Hair follicular keratinocyte (primary cell): ENCODE results near the gene OR4A15. TPM values are rescaled to one million over a fixed set of nuclear protein-coding genes. Genes with fewer than 3 reads are reported as not detected.

Experiments used
- total RNA-seq: library from RNA; depleted of rRNA; stranded (reverse); fragments of >200 nt; gene quantifications from 2 replicates; pipeline ENCODE4 v1.2.3, GENCODE V29; 2015

OR4A15 gene
- not detected in 2 replicates for total RNA-seq

GRCh38 chr11:55367674-55368073, at the start of gene OR4A15:
Gene OR4A15 (plus strand): TSS chr11:55367974. CDS start chr11:55367974, 0 bp downstream.

GRCh38 chr11:55342901-55343300, 24.9 kb upstream of the OR4A15 start, which contains the start of gene OR4A16:
Gene OR4A16 (plus strand): TSS chr11:55343201. CDS start chr11:55343201, 0 bp downstream.

Other genes with a start within 250 kb of the OR4A15 start
- gene TRIM48, start 105.8 kb upstream of the OR4A15 start, total RNA-seq: not detected in 2 replicates
- not detected in 2 replicates for gene OR4A16, start 24.8 kb upstream of the OR4A15 start, total RNA-seq
- gene OR4C15, start 186.5 kb downstream of the OR4A15 start, total RNA-seq: not detected in 2 replicates
- gene OR4C16, start 204.2 kb downstream of the OR4A15 start, total RNA-seq: not detected in 2 replicates
- not detected in 2 replicates for gene OR4C11, start 239.7 kb downstream of the OR4A15 start, total RNA-seq